GM21576 (cell line): Measurements from ENCODE around the gene TLCD1.
"Not testable (repeated sequence)": the region's sequence is repeated elsewhere in the genome, so short reads cannot be mapped to it uniquely, and the experiment has no call there.

Experiments
- ATAC-seq: cut with Tn5 transposase; IDR thresholded peaks from one replicate; pipeline ENCODE4 v1.9.1; 2021; ENCODE audit warnings: mild to moderate bottlenecking, moderate library complexity; ENCODE audit not compliant: unreplicated experiment

Gene TLCD1

GRCh38 chr17:28747051-28747691 lies 21.1 kb upstream of the TLCD1 start:
- no peak for ATAC-seq

GRCh38 chr17:28746611-28747050 lies 20.6 kb upstream of the TLCD1 start:
- ATAC-seq, result no peak

GRCh38 chr17:28745786-28746411 lies 19.9 kb upstream of the TLCD1 start:
- no peak for ATAC-seq

- no peak for ATAC-seq
Measured at GRCh38 chr17:28744972-28745785, 19.1 kb upstream of the TLCD1 start.

GRCh38 chr17:28744104-28744971 lies 18.3 kb upstream of the TLCD1 start:
- ATAC-seq, result peak; percentile 28

GRCh38 chr17:28743243-28744103 lies 17.4 kb upstream of the TLCD1 start, which contains the start of gene TRAF4:
TRAF4 (plus strand) TSS chr17:28744011; CDS start chr17:28744113, 102 bp downstream.
- peak; percentile 64 for ATAC-seq

- ATAC-seq, result no peak
Measured at GRCh38 chr17:28741358-28742349, 15.6 kb upstream of the TLCD1 start.

- no peak for ATAC-seq
Measured at GRCh38 chr17:28740406-28741357, 14.6 kb upstream of the TLCD1 start.

- ATAC-seq, result no peak
Measured at GRCh38 chr17:28738680-28739384, 12.8 kb upstream of the TLCD1 start.

- peak; percentile 59 for ATAC-seq
Measured at GRCh38 chr17:28737770-28738679, 12.0 kb upstream of the TLCD1 start.

- ATAC-seq, result no peak
Measured at GRCh38 chr17:28737316-28737715, 11.3 kb upstream of the TLCD1 start.

GRCh38 chr17:28735913-28736769 lies 10.1 kb upstream of the TLCD1 start:
- not testable (repeated sequence) for ATAC-seq

- ATAC-seq, result no peak
Measured at GRCh38 chr17:28735242-28735722, 9.2 kb upstream of the TLCD1 start.

GRCh38 chr17:28734712-28735241 lies 8.7 kb upstream of the TLCD1 start:
- ATAC-seq, result no peak
